ENCODE measurements around the gene FAM222A.

DNA sequence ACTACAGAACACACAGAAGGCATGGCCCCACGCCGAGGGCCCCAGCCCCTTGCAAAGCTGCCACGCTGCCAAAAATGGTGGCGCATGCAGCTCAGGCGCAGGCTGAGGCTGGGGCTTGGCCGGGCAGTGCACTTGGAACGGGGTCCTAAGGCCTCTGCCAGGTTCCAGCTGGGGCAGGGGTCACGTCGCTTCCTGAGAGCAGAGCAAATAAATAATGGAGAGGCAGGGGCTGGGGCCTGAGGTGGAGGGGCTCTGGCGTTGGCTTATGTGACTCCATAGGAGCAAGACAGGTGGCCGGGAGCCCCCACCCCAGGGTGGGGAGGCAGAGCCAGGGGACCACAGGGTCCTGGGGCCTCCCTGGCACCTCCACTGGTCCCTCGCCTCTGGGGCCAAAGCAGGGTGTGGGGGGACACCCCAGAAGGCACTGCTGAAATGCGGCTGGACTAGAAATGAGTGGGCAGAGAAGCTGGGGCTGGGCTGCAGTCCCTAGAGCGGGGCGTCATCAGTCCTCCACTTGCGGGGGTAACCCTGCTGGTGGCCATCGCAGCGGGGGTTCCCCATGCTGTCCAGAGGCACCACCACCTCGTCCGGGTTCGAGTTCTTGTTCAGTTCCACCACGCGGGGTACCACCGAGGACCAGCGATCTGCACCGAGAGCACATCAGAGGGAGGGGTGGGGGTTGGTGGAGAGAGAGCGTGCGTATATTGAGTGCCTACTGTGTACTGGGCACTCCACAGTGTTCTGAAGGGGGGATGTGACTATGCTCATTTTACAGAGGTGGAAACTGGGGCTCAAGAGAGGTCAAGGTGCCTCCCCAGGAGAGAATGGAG, 69.7 kb downstream of the FAM222A start:
- no peak for TF ChIP-seq EZH2phosphoT487 (IDR thresholded peaks at IDR 0.05)
- TF ChIP-seq, protein P1, sequence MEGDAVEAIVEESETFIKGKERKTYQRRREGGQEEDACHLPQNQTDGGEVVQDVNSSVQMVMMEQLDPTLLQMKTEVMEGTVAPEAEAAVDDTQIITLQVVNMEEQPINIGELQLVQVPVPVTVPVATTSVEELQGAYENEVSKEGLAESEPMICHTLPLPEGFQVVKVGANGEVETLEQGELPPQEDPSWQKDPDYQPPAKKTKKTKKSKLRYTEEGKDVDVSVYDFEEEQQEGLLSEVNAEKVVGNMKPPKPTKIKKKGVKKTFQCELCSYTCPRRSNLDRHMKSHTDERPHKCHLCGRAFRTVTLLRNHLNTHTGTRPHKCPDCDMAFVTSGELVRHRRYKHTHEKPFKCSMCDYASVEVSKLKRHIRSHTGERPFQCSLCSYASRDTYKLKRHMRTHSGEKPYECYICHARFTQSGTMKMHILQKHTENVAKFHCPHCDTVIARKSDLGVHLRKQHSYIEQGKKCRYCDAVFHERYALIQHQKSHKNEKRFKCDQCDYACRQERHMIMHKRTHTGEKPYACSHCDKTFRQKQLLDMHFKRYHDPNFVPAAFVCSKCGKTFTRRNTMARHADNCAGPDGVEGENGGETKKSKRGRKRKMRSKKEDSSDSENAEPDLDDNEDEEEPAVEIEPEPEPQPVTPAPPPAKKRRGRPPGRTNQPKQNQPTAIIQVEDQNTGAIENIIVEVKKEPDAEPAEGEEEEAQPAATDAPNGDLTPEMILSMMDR (IDR thresholded peaks at IDR 0.05): no peak
